ENCODE results near the gene CD36. TPM values are rescaled to one million over a fixed set of nuclear protein-coding genes. Genes with fewer than 3 reads are reported as not detected.

The CD36 gene
- total and polyA plus RNA-seq, 2 of the 8 experiments (the other 6 are each of a cell fraction or from before 2014, with no cell fraction given) = 0.33 to 0.60 TPM

DNA sequence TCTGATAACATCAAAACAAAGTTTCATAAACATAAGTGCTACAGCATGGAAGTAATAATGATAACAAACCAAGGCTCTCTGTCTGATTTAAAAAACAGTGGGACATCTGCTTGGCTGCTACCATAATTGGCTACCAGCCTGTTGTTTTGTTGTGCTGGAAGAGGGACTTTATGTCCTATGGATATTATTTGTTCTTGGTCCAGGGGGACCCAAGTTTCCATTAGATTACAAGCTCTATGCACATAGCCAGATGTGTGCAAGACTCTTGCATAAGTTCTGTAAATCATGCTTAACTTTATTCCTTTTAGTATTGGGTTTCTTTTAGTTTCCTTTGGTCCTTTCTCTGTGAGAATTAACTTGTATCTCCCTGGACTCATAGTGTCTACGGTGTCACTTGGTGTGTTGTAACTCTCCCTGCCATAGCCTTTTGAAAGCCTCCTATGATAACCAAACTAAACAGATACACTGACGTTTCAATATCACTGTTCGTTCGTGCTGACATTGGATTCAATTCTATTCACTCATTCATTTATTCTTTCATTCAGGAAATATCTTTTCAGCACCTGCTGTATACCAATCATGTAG is 41.4 kb upstream of the CD36 start (continued):
- TF ChIP-seq, protein P1, sequence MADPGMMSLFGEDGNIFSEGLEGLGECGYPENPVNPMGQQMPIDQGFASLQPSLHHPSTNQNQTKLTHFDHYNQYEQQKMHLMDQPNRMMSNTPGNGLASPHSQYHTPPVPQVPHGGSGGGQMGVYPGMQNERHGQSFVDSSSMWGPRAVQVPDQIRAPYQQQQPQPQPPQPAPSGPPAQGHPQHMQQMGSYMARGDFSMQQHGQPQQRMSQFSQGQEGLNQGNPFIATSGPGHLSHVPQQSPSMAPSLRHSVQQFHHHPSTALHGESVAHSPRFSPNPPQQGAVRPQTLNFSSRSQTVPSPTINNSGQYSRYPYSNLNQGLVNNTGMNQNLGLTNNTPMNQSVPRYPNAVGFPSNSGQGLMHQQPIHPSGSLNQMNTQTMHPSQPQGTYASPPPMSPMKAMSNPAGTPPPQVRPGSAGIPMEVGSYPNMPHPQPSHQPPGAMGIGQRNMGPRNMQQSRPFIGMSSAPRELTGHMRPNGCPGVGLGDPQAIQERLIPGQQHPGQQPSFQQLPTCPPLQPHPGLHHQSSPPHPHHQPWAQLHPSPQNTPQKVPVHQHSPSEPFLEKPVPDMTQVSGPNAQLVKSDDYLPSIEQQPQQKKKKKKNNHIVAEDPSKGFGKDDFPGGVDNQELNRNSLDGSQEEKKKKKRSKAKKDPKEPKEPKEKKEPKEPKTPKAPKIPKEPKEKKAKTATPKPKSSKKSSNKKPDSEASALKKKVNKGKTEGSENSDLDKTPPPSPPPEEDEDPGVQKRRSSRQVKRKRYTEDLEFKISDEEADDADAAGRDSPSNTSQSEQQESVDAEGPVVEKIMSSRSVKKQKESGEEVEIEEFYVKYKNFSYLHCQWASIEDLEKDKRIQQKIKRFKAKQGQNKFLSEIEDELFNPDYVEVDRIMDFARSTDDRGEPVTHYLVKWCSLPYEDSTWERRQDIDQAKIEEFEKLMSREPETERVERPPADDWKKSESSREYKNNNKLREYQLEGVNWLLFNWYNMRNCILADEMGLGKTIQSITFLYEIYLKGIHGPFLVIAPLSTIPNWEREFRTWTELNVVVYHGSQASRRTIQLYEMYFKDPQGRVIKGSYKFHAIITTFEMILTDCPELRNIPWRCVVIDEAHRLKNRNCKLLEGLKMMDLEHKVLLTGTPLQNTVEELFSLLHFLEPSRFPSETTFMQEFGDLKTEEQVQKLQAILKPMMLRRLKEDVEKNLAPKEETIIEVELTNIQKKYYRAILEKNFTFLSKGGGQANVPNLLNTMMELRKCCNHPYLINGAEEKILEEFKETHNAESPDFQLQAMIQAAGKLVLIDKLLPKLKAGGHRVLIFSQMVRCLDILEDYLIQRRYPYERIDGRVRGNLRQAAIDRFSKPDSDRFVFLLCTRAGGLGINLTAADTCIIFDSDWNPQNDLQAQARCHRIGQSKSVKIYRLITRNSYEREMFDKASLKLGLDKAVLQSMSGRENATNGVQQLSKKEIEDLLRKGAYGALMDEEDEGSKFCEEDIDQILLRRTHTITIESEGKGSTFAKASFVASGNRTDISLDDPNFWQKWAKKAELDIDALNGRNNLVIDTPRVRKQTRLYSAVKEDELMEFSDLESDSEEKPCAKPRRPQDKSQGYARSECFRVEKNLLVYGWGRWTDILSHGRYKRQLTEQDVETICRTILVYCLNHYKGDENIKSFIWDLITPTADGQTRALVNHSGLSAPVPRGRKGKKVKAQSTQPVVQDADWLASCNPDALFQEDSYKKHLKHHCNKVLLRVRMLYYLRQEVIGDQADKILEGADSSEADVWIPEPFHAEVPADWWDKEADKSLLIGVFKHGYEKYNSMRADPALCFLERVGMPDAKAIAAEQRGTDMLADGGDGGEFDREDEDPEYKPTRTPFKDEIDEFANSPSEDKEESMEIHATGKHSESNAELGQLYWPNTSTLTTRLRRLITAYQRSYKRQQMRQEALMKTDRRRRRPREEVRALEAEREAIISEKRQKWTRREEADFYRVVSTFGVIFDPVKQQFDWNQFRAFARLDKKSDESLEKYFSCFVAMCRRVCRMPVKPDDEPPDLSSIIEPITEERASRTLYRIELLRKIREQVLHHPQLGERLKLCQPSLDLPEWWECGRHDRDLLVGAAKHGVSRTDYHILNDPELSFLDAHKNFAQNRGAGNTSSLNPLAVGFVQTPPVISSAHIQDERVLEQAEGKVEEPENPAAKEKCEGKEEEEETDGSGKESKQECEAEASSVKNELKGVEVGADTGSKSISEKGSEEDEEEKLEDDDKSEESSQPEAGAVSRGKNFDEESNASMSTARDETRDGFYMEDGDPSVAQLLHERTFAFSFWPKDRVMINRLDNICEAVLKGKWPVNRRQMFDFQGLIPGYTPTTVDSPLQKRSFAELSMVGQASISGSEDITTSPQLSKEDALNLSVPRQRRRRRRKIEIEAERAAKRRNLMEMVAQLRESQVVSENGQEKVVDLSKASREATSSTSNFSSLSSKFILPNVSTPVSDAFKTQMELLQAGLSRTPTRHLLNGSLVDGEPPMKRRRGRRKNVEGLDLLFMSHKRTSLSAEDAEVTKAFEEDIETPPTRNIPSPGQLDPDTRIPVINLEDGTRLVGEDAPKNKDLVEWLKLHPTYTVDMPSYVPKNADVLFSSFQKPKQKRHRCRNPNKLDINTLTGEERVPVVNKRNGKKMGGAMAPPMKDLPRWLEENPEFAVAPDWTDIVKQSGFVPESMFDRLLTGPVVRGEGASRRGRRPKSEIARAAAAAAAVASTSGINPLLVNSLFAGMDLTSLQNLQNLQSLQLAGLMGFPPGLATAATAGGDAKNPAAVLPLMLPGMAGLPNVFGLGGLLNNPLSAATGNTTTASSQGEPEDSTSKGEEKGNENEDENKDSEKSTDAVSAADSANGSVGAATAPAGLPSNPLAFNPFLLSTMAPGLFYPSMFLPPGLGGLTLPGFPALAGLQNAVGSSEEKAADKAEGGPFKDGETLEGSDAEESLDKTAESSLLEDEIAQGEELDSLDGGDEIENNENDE (IDR thresholded peaks at IDR 0.05; ENCODE audit: insufficient replicate concordance, low read length) = no peak
- no peak for TF ChIP-seq TAF1 (IDR thresholded peaks at IDR 0.05; ENCODE audit: low read depth, low read length)
- TF ChIP-seq RBBP5 (IDR thresholded peaks at IDR 0.05; ENCODE audit: borderline replicate concordance, low read depth, low read length) = no peak
- TF ChIP-seq RAD21 (IDR thresholded peaks at IDR 0.05 in 1 of 2, conservative IDR thresholded peaks at IDR 0.05 in 1 of 2; ENCODE audit: low read depth in 2 of 2, low read length in 2 of 2) = no peak

All from H1 (cell line).